Small intestine (tissue), 7 donors: ENCODE data around the gene WDR1. TPM values are rescaled to one million over a fixed set of nuclear protein-coding genes. Genes with fewer than 3 reads are reported as not detected.

Experiments used
- DNase-seq, 2 donors: peaks; one replicate each; pipeline versions ENCODE4 v3.0.0 to v3.0.0-alpha.2; 2013
- FAIRE-seq: peaks from 2 replicates; lab custom pipeline; 2012; peaks lifted over from hg19 to GRCh38; lab: Jason Lieb, UNC
- H3K27ac ChIP-seq, 3 donors: one replicate each; pipeline ENCODE4 v1.5.1; 2013; ENCODE audit warnings: low read length in 2 of 3, mild to moderate bottlenecking in 2 of 3, control low read depth in 1 of 3, inconsistent platforms in 1 of 3, low read depth in 1 of 3, moderate library complexity in 1 of 3
- H3K27me3 ChIP-seq, 3 donors: one replicate each; pipeline ENCODE4 v1.6.1; 2013; ENCODE audit warnings: low read length in 3 of 3, inconsistent platforms in 1 of 3; ENCODE audit not compliant: control insufficient read depth in 3 of 3, insufficient read depth in 3 of 3
- H3K36me3 ChIP-seq, 3 donors: one replicate each; pipeline ENCODE4 v1.6.1; 2013; ENCODE audit warnings: low read length in 3 of 3, inconsistent platforms in 1 of 3, low read depth in 1 of 3, mild to moderate bottlenecking in 1 of 3, moderate library complexity in 1 of 3; ENCODE audit not compliant: control insufficient read depth in 3 of 3, insufficient read depth in 2 of 3
- H3K4me1 ChIP-seq, 3 donors: one replicate each; pipeline ENCODE4 v1.6.1; 2013; ENCODE audit warnings: low read length in 2 of 3, inconsistent platforms in 1 of 3, low read depth in 1 of 3, mild to moderate bottlenecking in 1 of 3, moderate library complexity in 1 of 3; ENCODE audit not compliant: control insufficient read depth in 3 of 3, insufficient read depth in 2 of 3
- H3K4me3 ChIP-seq, 3 donors: one replicate each; pipeline ENCODE4 v1.5.1; 2013; ENCODE audit warnings: low read length in 3 of 3, control low read depth in 1 of 3, inconsistent platforms in 1 of 3, low read depth in 1 of 3, mild to moderate bottlenecking in 1 of 3, moderate library complexity in 1 of 3
- H3K9me3 ChIP-seq, 2 donors: one replicate each; pipeline ENCODE4 v1.6.1; 2013; ENCODE audit warnings: low read depth in 1 of 2, low read length in 1 of 2; ENCODE audit not compliant: control insufficient read depth in 2 of 2, insufficient read depth in 1 of 2
- WGBS, 3 donors: extraction: QIAGEN DNeasy Blood & Tissue Kit; methylation state at CpG; one replicate each; pipeline ENCODE4 v1.1.7; 2013; 5-methylcytosine and 5-hydroxymethylcytosine counted together
- polyA plus RNA-seq, 4 donors: library from polyadenylated mRNA; stranded (reverse) in 3 of 4; unstranded in 1 of 4; fragments of 200-250 nt in 3 of 4; fragments of 120-200 nt in 1 of 4; gene quantifications; one replicate each; pipeline versions ENCODE4 v1.2.1 to v1.2.3, GENCODE V29; 2013
- donor health status: healthy with polysubstance abuse.
- donor health status: control.
- donor health status: control.
- donor health status: Bipolar disorder and iron deficiency.
- donor health status: healthy.

The WDR1 gene
- polyA plus RNA-seq, 4 donors, result 147 to 196 (median 165) TPM

GRCh38 chr4:10028910-10029309, 87.7 kb downstream of the WDR1 start:
- Histone ChIP-seq H3K4me1 (peaks cover 0 to 13% (median 7%) of the 10 kb centered on the region in 3 donors), H3K4me3 (no peak overlapping the region), H3K36me3 (no peaks in the 10 kb centered on the region), H3K27me3 (no peaks in the 10 kb centered on the region), H3K9me3 (no peaks in the 10 kb centered on the region), H3K27ac (no peak overlapping the region)
- 17 to 56% (median 29%) methylated on average over 4 of the region's 4 CpGs for WGBS, 3 donors
- no peak for DNase-seq
- FAIRE-seq, result no peak

GRCh38 chr4:10026485-10026884, 90.1 kb downstream of the WDR1 start:
- H3K36me3 ChIP-seq, result no peaks in the 10 kb centered on the region
- no peak for DNase-seq
- FAIRE-seq, result no peak
- WGBS, 3 donors, result 77 to 86% (median 84%) methylated on average over 9 of the region's 9 CpGs
- H3K27me3 ChIP-seq, result no peaks in the 10 kb centered on the region
- H3K4me3 ChIP-seq, result no peak overlapping the region
- H3K4me1 ChIP-seq, result peaks cover 0 to 10% (median 0%) of the 10 kb centered on the region in 3 donors
- no peak overlapping the region for H3K27ac ChIP-seq
- H3K9me3 ChIP-seq, result no peaks in the 10 kb centered on the region

- Histone ChIP-seq H3K27ac (no peak overlapping the region), H3K4me3 (no peak overlapping the region), H3K27me3 (no peaks in the 10 kb centered on the region), H3K36me3 (no peaks in the 10 kb centered on the region), H3K9me3 (no peaks in the 10 kb centered on the region), H3K4me1 (peaks cover 0 to 15% (median 0%) of the 10 kb centered on the region in 3 donors)
- WGBS, 3 donors, result 41 to 69% (median 54%) methylated on average over 3 of the region's 3 CpGs
- FAIRE-seq (no peak), DNase-seq (no peak)
Observed at GRCh38 chr4:10025230-10025806, 91.3 kb downstream of the WDR1 start.

Other genes starting within 250 kb of the WDR1 start
- gene SLC2A9, start 95.3 kb downstream of the WDR1 start, polyA plus RNA-seq, result 10 to 100 TPM in 3 of 4 donors, 1 to 10 TPM in 1; 7.4 to 34.4 (median 12.3) TPM